T-helper 1 cell (primary cell): ENCODE measurements around the gene ZBED1.
A peak's percentile ranks its signal among the peaks of the same experiment; 100 is the strongest.
"Not testable (repeated sequence)": the region's sequence is repeated elsewhere in the genome, so short reads cannot be mapped to it uniquely, and the experiment has no call there.

Source experiments
- DNase-seq, 5 donors: peaks; one replicate each; pipeline ENCODE4 v3.0.0-alpha.2; 2012 to 2020
- total RNA-seq, 4 donors: gene quantifications; one replicate each; lab custom pipeline; 2026; lab: John Stamatoyannopoulos, UW

ZBED1 gene
- 29.0 to 41.6 (median 39.7) reads per million in 4 donors for total RNA-seq

DNA sequence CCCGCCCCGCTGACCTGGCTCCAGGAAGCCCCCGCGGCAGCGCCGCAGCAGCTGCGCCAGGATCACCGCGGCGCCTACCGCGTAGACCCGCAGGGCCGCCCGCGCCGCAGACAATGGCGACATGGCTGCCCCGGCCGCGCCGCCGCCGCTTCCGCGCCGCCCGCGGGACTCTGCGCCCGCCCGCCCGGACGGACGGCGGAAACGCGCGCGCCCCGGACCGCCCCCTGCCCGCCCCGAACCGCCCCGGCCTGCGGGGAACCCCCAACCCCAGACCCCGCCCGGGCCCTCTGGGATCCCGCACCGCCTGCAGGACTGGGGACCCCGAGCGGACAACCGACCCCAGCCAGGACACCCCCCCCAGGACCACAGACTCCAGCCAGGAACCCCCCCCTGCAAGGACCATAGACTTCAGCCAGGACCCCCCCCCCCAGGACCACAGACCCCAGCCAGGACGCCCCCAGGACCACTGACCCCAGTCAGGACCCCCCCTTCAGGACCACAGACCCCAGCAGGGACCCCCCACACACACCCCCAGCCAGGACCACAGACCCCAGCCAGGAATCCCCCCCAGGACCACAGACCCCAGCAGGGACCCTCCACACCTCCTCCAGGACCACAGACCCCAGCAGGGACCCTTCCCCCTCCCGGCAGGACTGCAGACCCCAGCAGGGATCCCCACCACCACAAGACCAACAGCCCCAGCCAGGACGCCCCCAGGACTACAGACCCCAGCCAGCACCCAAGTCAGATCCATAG, at the start of gene ZBED1, which contains the start of gene DHRSX:
ZBED1 (minus strand) TSS at position 174 of the 756 bp plus-strand sequence. CDS start 10,257 bp downstream, outside the sequence.
DHRSX (minus strand) TSS at position 174 of the 756 bp plus-strand sequence; CDS start at position 123, 51 bp downstream.
- DNase-seq = peak; percentile 15 to 44 (median 30)

DNA sequence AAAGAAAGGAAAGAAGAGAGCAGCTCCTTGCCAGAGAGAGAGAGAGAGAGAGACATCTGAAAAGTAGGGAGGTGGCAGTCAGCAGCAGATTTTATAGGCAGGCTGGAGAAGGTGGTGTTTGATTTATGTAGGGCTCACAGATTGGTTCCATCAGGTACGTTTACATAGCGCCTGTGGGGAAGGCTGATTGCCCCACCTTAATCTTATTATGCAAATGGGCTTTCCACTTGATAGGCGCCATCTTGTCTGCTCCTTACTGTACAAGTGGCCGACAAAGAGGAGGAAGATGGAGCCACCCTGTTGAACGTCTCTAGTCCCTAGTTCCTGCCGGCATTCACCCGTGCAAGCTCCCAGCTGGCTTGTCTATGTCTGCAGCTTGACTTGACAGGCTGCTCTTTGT, 49.1 kb upstream of the ZBED1 start:
- DNase-seq = no peak

DNA sequence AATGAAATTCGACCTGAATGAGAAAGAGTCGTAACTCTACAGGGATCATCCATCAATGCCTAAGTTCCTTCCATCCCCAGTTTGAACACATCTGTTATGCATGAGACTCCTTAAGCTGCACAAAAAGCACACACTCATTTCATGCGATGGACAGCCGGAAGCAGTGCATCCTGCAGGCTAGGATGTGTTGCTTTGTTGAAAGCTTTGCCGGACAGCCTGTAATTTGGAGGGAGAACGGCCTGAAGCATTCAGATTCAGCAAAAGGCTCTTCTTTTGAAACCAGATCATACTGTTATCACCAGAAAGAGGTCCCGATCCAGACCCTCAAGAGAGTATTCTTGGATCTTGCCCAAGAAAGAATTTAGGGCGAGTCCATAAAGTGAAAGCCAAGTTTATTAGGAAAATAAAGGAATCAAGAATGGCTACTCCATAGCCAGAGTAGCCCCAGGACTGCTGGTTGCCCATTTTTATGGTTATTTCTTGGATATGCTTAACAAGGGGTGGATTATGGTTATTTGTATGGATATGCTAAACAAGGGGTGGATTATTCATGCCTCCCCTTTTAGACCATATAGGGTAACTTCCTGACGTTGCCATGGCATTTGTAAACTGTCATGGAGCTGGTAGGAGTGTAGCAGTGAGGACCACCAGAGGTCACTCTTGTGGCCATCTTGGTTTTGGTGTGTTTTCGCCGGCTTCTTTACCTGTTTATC, 48.1 kb upstream of the ZBED1 start:
- no peak for DNase-seq

DNA sequence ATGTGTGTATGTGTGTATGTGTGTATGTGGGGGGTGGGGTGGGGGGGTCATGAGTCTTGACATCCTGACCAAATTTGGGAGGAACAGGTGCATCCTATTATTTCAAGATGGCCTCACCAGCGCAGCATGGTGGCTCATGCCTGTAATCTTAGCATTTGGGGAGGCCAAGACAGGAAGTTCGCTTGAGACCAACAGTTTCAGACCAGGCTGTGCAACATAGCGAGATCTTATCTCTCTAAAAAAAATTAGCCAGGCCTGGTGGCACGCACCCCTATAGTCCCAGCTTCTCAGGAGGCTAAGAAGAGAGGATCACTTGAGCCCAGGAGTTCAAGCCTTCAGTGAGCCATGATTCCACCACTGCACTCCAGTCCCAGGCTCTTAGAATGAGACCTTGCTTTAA, 47.0 kb upstream of the ZBED1 start:
- no peak for DNase-seq

DNA sequence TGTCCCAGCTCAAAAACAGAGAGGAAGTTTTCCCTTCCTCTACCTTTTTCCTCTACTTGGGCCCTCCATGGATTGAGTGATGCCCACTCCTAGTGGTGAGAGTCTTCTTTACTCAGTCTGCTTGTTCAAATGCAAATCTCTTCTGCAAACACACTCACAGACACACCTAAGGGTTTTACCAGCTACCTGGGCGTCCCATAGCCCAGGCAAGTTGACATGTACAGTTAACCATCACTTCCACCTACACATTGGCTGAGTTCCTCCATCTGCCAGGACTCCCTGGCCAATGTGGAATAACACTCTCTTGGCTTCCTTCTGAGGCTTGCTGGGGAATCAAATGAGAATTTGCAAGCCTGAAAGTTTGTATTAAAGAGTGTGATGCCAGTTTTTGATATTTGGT, 45.7 kb upstream of the ZBED1 start:
- no peak for DNase-seq

DNA sequence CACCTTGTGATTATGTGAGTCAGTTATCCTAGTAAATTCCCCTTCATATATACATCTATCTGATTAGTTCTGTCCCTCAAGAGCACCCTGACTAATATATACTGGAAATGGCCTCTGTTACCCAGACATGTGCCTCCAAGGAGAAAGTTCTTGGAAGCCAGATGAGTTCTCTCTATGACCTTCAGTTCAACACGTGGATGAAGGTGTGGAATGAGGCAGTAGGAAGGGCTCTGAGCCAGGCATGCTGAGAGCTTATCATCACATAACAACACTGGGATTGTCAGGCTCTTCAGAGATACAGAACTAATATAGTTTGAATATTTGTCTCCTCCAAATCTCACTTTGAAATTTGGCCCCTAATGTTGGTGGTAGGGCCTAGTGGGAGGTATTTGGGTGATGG, 44.4 kb upstream of the ZBED1 start:
- DNase-seq = no peak

DNA sequence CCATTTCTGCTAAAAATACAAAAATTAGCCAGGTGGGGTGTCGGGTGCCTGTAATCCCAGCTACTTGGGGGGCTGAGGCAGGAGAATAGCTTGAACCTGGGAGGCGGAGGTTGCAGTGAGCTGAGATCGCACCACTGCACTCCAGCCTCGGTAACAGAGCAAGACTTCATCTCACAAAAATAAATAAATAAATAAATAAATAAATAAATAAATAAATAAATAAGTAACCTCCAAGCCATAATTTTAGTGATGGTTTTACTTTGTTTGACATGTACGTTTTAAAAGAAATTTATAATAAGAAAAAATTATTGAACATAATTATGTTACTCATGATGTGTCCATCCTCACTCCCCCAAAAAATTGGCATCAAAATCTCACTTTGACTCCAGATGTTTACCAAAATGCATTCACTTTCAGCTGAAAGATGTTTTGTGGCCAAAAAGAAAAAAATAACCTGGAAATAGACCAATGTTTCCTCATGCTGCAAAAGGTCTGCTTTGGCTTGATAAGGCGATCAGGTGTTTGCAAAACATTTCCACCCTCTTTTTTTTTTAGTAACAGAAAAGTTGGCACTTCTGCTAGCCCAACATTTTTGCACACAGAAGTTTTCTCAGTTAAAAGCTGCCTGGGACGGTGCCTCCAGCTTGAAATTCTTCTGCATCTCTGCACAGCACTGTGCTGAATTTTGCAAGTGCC, 42.2 kb upstream of the ZBED1 start:
- DNase-seq = no peak

DNA sequence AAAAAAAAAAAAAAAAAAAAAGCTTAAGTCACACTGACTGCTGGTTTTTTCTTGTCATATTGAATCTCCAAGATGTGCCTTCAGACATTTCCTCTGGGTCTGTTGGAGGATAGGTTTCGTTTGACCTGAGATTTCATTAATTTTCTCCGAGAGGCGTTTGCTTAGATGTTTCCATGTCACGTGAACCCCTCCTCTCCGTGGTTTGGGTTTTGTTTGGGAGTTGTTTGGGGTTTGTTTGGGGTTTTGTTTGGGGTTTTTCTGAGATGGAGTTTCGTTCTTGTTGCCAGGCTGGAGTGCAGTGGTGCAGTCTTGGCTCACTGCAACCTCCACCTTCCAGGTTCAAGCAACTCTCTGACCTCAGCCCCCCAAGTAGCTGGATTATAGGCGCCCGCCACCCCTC, 40.8 kb upstream of the ZBED1 start:
- no peak for DNase-seq

DNA sequence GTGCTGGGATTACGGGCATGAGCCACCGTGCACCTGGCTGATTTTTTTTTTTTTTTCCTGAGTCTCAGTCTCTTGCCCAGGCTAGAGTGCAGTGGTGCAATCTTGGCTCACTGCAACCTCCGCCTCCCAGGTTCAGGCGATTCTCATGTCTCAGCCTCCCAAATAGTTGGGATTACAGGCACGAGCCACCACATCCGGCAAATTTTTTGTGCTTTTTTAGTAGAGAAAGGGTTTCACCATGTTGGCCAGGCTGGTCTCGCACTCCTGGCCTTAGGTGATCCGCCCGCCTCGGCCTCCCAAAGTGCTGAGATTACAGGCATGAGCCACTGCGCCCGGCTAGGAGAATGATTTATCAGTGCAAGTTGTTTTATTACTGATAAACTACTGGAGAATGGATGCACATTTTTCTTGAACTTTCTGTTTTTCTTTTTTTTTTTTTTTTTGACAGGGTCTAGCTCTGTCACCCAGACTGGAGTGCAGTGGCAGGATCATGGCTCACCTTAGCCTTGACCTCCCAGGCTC, 39.7 kb upstream of the ZBED1 start:
- DNase-seq = no peak

DNA sequence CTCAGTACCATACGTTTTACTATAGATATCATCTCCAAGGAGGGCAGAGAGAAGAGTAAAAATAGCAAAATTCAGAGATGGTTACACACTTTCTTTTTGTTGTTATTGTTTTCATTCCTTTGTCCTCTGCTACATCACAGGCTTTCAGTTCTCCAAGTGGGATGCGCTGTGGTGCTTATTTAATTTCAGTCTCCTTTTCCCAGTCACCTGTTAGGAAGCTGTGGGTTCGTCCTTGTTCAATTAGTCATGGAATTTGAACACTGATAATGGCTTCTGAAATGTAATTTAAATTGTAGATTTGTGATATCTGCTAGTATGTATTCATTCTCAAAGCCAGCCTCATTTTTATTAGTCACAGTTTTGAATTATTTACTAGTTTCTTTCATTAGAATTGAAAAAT, 38.8 kb upstream of the ZBED1 start:
- no peak for DNase-seq

DNA sequence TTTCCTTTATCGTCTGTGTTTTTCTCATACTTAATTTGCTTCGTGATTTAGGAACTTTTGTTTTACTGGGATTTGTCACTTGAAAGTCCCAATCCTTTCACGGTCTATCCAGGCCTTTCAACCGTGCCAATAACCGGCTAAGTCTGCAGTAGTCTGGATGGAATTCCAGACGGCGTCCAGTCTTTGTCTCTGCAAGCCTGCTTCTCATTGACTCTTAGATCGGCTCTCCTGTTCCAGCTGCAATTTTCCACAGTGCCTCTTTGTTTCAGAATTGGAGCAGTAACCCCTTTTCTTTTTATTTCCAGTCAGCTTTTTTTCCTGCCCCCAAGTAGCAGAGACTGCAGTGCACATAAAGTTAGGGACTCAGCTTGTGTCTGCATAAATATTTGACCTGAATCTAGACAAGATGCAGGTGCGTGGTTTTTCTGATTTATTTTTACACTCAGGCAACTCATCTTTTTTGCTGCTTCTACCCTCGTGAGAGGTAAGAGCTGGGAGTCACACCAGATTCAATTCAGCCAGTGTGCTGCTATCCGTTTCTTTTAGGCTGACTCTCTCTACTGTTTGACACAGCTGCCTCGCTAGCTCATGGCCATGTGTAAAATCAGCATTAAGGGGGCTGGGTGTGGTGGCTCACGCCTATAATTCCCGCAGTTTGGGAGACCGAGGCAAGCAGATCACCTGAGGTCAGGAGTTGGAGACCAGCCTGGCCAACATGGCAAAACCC, 37.4 kb upstream of the ZBED1 start:
- DNase-seq = no peak

DNA sequence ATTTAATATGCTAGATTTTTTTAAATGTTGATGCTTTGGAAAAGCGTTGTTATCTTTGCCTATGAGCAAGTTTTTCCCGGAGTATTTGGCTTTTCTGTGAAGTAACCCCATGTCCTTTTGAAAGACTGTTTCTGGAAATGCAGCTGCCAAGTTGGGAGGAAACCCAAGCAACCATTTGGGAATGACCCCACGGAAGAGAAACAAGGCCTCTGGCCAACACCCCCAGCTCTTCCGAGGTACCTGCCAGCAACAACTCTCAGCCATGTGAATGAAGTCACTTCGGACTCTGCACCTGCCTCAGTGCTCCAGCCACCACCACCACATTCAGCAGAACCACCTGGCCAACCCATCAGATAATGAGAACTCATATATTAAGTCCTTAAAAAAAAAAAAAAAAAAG, 36.2 kb upstream of the ZBED1 start:
- DNase-seq = no peak

DNA sequence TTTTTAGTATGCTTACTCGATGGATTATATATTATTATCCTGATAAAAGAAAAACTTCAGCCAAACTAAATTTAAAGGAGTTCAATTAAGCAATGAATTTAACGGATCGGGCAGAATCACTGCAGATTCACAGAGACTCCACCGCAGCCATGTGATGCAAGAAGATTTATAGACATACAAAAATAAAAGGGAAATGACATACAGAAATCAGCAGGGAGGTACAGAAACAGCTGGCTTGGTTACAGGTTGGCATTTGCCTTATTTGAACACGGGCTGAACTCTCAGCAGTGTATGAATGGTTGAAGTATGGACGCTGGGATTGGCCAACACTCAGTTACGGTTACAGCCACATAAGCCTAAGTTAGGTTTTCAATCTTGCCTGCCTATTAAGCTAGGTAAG, 35.4 kb upstream of the ZBED1 start:
- DNase-seq = no peak

DNA sequence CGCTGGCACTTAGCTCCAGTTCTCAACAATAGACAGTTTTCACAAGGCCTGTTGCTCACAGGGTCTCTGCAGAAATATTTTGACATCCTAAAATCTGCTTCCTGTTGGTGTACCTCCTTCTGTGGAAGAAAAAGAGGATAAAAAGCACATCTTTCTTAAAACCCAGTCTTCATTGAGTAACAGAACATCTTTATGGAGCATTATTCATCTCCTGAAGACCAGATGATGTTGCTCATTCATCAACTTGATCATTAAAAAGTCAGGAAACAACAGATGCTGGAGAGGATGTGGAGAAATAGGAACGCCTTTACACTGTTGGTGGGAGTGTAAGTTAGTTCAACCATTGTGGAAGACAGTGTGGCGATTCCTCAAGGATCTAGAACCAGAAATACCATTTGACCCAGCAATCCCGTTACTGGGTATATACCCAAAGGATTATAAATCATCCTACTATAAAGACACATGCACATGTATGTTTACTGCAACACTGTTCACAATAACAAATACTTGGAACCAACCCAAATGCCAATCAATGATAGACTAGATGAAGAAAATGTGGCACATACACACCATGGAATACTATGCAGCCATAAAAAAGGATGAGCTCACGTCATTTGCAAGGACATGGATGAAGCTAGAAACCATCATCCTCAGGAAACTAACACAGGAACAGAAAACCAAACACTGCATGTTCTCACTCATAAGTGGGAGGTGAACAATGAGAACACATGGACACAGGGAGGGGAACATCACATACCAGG, 33.7 kb upstream of the ZBED1 start:
- DNase-seq = not testable (repeated sequence)

DNA sequence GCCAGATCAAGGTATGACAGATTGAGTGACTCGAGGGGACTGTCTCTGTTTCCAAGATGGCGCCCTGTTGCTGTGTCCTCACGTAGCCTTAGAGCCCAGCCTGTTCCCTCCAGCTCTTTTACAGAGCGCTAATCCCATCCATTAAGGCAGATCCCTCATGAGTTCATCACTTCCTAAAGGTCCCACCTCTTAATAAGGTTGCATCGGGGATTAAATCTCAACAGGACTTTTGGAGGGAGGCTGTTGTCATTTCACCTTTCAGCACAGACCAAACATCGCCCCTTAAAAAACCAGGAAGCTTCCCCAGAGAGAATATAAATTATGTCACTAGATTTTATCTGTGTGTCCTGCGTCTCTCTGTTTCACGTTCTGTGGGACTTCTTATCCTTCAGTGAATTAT, 32.6 kb upstream of the ZBED1 start:
- DNase-seq = no peak

DNA sequence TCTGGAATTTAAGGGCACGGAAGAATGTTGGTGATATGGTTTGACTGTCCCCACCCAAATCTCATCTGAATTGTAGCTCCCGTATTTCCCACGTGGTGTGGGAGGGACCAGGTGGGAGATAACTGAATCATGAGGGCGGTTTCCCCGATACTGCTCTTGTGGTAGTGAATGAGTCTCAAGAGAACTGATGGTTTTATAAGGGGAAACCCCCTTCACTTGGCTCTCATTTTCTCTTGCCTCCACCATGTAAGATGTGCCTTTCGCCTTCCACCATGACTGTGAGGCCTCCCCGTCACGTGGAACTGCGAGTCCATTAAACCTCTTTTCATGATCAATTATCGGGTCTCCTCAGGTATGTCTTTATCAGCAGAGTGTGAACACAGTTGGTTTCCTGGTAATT, 25.6 kb upstream of the ZBED1 start:
- no peak for DNase-seq

DNA sequence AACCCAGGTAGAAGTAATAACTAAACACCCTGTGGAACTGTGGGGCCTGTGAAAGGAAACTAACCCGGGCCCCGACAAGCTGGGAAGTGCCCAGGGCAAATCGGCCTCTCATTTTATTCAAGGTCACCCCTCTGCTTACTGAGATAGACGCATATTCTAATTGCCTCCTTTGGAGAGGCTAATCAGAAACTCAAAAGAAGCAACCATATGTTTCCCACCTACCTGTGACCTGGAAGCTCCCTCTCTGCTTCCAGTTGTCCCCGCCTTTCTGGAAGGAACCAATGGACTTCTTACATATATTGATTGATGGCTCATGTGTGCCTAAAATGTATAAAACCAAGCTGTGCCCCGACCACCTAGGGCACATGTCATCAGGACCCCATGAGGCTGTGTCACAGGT, 23.1 kb upstream of the ZBED1 start:
- DNase-seq = no peak

DNA sequence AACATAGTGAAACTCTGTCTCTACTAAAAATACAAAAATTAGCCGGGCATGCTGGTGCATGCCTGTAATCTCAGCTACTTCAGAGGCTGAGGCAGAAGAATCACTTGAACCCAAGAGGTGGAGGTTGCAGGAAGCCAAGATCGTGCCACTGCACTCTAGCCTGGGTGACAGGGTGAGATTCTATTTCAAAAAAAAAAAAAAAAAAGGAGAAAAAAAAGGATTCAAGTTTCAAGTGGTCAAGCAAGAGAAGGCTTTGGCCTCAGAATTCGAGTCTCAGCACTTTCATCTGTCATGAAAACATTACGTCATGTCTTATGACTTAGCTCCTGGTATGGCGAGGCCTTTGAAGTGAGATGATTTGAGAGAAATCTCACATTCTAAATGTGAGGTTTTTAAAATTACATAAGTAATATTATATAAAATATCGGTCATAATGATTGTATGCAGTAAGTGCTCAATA, 21.2 kb upstream of the ZBED1 start:
- no peak for DNase-seq

DNA sequence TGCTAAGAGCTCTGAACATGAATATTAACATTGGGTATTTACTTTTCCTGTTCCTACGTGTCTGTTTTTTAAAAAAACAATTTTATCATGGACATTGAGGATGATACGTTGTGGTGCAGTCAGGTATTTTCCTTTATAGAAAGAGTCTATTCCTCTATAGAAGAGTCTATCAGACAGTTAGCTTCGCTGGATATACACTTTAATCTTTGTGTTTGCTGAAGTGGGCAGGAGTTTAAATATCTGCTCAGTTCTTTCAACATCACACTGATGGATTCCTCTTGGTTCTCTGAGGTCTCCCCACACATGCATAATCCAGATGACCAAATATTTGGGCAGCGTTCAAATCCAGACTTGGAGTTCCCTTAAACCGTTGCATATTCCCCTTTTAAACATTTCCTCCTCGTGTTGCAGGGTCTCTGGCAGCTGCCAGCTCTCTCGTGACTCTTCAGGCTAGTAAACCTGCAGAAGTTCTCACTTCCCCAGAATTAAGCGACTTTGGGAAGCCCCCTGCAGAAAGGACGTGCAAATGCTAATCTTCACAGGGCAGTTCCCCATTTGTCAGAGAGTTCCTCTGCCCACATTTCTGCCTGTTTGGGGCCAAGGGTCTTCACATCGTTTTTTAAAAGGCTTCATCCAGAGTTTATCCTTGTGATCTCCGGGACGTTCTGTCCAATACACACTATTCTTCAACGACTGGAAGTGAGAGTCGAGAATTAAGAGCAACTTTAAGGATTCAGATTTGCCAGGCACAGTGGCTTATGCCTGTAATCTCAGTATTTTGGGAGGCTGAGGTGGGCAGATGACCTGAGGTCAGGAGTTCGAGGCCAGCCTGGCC, 20.5 kb upstream of the ZBED1 start:
- DNase-seq = no peak

DNA sequence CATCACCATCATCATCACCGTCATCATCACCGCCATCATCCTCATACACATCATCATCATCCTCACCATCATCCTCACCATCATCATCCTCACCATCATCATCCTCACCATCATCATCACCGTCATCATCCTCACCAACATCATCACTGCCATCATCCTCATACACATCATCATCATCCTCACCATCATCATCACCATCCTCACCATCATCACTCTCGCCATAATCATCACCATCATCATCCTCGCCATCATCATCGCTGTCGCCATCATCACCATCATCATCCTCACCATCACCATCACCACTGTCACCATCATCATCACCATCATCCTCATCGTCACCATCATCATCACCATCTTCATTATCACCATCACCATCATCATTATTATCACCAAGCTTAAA, 19.8 kb upstream of the ZBED1 start:
- DNase-seq = no peak

DNA sequence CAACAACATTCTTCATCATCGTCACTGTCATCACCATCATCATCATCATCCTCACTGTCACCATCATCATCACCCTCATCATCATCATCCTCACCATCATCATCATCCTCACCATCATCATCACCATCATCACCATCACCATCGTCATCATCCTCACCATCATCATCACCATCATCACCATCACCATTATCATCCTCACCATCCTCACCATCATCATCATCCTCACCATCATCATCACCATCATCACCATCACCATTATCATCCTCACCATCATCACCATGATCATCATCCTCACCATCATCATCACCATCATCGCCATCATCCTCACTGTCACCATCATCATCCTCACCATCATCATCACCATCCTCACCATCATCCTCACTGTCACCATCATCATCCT, 18.9 kb upstream of the ZBED1 start:
- not testable (repeated sequence) for DNase-seq
